A549 (cell line): Measurements from ENCODE around the gene NXPH3. TPM values are rescaled to one million over a fixed set of nuclear protein-coding genes. Genes with fewer than 3 reads are reported as not detected.
"Not testable (repeated sequence)": the region's sequence is repeated elsewhere in the genome, so short reads cannot be mapped to it uniquely, and the experiment has no call there.

Experiments used
- ATAC-seq, 2 experiments: fragments of 200-7000 bp in 1 of 2; fragments of >200 bp in 1 of 2; cut with Nextera tagmentation in 1 of 2; cut with Tn5 transposase in 1 of 2; 3 replicates each; pipeline versions ENCODE4 v1.8.0 to v1.9.1; 2018 to 2020; ENCODE audit warnings: mild to moderate bottlenecking in 1 of 2, moderate library complexity in 1 of 2
- CTCF ChIA-PET: fragments of 300-600 bp; sonication (Branson Sonifier 250); formaldehyde crosslinking; extraction: SDS; loops from one replicate; lab custom pipeline; 2021; ENCODE audit warnings: antibody characterized with exemption, inconsistent platforms; lab: Yijun Ruan, JAX
- POLR2A ChIA-PET: fragments of 350-600 bp; formaldehyde crosslinking; extraction: SDS; loops from one replicate; lab custom pipeline; 2021; ENCODE audit warnings: antibody characterized with exemption, inconsistent platforms; lab: Yijun Ruan, JAX
- DNase-seq, 2 experiments: peaks; one replicate each; pipeline versions ENCODE4 v3.0.0 to v3.0.0-alpha.2; 2011 to 2016; ENCODE audit warnings: low read depth in 1 of 2, low spot score in 1 of 2
- FAIRE-seq: peaks from 2 replicates; lab custom pipeline; 2011; peaks lifted over from hg19 to GRCh38; lab: Jason Lieb, UNC
- H3K27ac ChIP-seq, 2 experiments: fragments of >200 bp; sonication (Bioruptor Twin); formaldehyde crosslinking; 3 replicates each; pipeline ENCODE4 v1.5.1; 2016 to 2017
- H3K4me1 ChIP-seq: fragments of >200 bp; sonication (Bioruptor Twin); formaldehyde crosslinking; 3 replicates; pipeline ENCODE4 v1.6.1; 2016
- H3K4me2 ChIP-seq: fragments of >200 bp; sonication (Bioruptor Twin); formaldehyde crosslinking; 3 replicates; pipeline ENCODE4 v1.6.1; 2016
- H3K4me3 ChIP-seq: fragments of >200 bp; sonication (Bioruptor Twin); formaldehyde crosslinking; 3 replicates; pipeline ENCODE4 v1.5.1; 2016
- H3K9me3 ChIP-seq: fragments of >200 bp; sonication (Bioruptor Twin); formaldehyde crosslinking; 3 replicates; pipeline ENCODE4 v1.6.1; 2016
- BHLHE40 ChIP-seq: IDR thresholded peaks from 2 replicates; pipeline ENCODE4 v1.6.1; 2012; ENCODE audit warnings: low read depth, low read length, inconsistent platforms
- CEBPB ChIP-seq, 2 experiments: fragments of >200 bp in 1 of 2; sonication (Bioruptor Twin) in 1 of 2; formaldehyde crosslinking in 1 of 2; IDR thresholded peaks; 2 replicates each; pipeline ENCODE4 v1.6.1; 2012 to 2016
- CTCF ChIP-seq: fragments of >200 bp; sonication (Bioruptor Twin); formaldehyde crosslinking; IDR thresholded peaks from 3 replicates; pipeline ENCODE4 v1.5.1; 2016
- E2F6 ChIP-seq: IDR thresholded peaks from 2 replicates; pipeline ENCODE4 v1.6.1; 2012; ENCODE audit warnings: low read depth, borderline replicate concordance
- EHMT2 ChIP-seq: fragments of 200-600 bp; sonication (generic); IDR thresholded peaks from 2 replicates; pipeline ENCODE4 v1.6.1; 2016; ENCODE audit warnings: antibody characterized with exemption, low read depth, mild to moderate bottlenecking, moderate library complexity
- EP300 ChIP-seq, 2 experiments: fragments of >200 bp; sonication (Bioruptor Twin); formaldehyde crosslinking; IDR thresholded peaks; 2 replicates in 1 of 2; 3 replicates in 1 of 2; pipeline ENCODE4 v1.6.1; 2016 to 2017
- FOSB ChIP-seq: fragments of 250-450 bp; sonication (Bioruptor Pico); IDR thresholded peaks from 2 replicates; pipeline ENCODE4 v1.5.0; 2020; ENCODE audit warnings: mild to moderate bottlenecking, moderate library complexity
- GATA3 ChIP-seq: IDR thresholded peaks from 2 replicates; pipeline ENCODE4 v1.6.1; 2012; ENCODE audit warnings: borderline replicate concordance
- HOXA7 ChIP-seq: fragments of 250-450 bp; sonication (Bioruptor Pico); IDR thresholded peaks from 2 replicates; pipeline ENCODE4 v1.5.0; 2020; ENCODE audit warnings: mild to moderate bottlenecking, moderate library complexity
- HOXB5 ChIP-seq: fragments of 250-450 bp; sonication (Bioruptor Pico); IDR thresholded peaks from 2 replicates; pipeline ENCODE4 v1.5.0; 2020; ENCODE audit warnings: mild to moderate bottlenecking, moderate library complexity
- JUN ChIP-seq, 2 experiments: fragments of >200 bp; sonication (Bioruptor Twin); formaldehyde crosslinking; IDR thresholded peaks; 2 replicates in 1 of 2; 3 replicates in 1 of 2; pipeline ENCODE4 v1.6.1; 2016 to 2017
- MAX ChIP-seq: IDR thresholded peaks from 2 replicates; pipeline ENCODE4 v1.6.1; 2012
- NFE2L2 ChIP-seq: fragments of 150-350 bp; conservative IDR thresholded peaks from 2 replicates; pipeline ENCODE4 v1.6.1; 2014; ENCODE audit warnings: low read length
- RAD21 ChIP-seq, 2 experiments: fragments of >200 bp in 1 of 2; sonication (Bioruptor Twin) in 1 of 2; formaldehyde crosslinking in 1 of 2; IDR thresholded peaks in 1 of 2; conservative IDR thresholded peaks in 1 of 2; 2 replicates in 1 of 2; 3 replicates in 1 of 2; pipeline ENCODE4 v1.6.1; 2012 to 2018; ENCODE audit warnings: inconsistent platforms in 1 of 2
- REST ChIP-seq: fragments of 200-600 bp; sonication (generic); IDR thresholded peaks from 2 replicates; pipeline ENCODE4 v1.6.1; 2016; ENCODE audit warnings: antibody characterized with exemption, mild to moderate bottlenecking, moderate library complexity
- SMC3 ChIP-seq: fragments of >200 bp; sonication (Bioruptor Twin); formaldehyde crosslinking; IDR thresholded peaks from 3 replicates; pipeline ENCODE4 v1.6.1; 2018; ENCODE audit warnings: inconsistent platforms
- ZSCAN20 ChIP-seq: fragments of 250-450 bp; sonication (Bioruptor Pico); IDR thresholded peaks from 2 replicates; pipeline ENCODE4 v1.8.0; 2022; ENCODE audit warnings: mild to moderate bottlenecking, moderate library complexity
- WGBS: methylation state at CpG from one replicate; pipeline ENCODE4 v1.1.6; 2017; ENCODE audit errors: missing lambda C conversion rate; 5-methylcytosine and 5-hydroxymethylcytosine counted together
- polyA plus RNA-seq, 4 experiments: library from polyadenylated mRNA; depleted of rRNA in 3 of 4; stranded (reverse); fragments of >200 nt; fragmentation: RNase III in 1 of 4; extraction: RNeasy Plus Mini Kit Qiagen cat#74134 plus additional on column Dnase treatment in 1 of 4; gene quantifications; 2 replicates in 3 of 4; 3 replicates in 1 of 4; pipeline ENCODE4 v1.2.3, GENCODE V29; 2011 to 2017

The NXPH3 gene
- polyA plus RNA-seq, 2 of the 4 experiments (the other 2 are of a cell fraction), result 0.12 to 0.30 TPM

- no peaks in the 10 kb centered on the region for H3K9me3 ChIP-seq
- 2% methylated on average over 42 of the region's 42 CpGs for WGBS
- peak overlapping the region; percentile 79 for H3K4me2 ChIP-seq
- ChIA-PET POLR2A (interaction anchor here (0.6 to 1.0 kb wide), 3 partner anchors 109 to 140 kb away, joined by 3 to 10 read pairs (median 6); partner anchors contain the start of gene SLC35B1), CTCF (interaction anchor here (0.6 to 40.8 kb wide), 102 partner anchors 13 to 447 kb away, joined by 3 to 2008 read pairs (median 4); partner anchors contain the start of genes DLX3, NGFR, PHB1 and SLC35B1)
- no peak for TF ChIP-seq EHMT2
- TF ChIP-seq CTCF, result peak; percentile 97
- TF ChIP-seq JUN (IDR thresholded peaks at IDR 0.05), result peak in 1 of 2 experiments; percentile 46; a peak in 1 of 5 replicates
- TF ChIP-seq HOXB5 (CRISPR knock-in tag), result no peak
- TF ChIP-seq HOXA7 (CRISPR knock-in tag), result no peak
- TF ChIP-seq CEBPB (IDR thresholded peaks at IDR 0.05), result no peak
- TF ChIP-seq NFE2L2, result no peak
- TF ChIP-seq ZSCAN20 (CRISPR knock-in tag), result no peak
- no peak for TF ChIP-seq EP300 (IDR thresholded peaks at IDR 0.05)
- TF ChIP-seq E2F6, result no peak
- TF ChIP-seq RAD21 (conservative IDR thresholded peaks at IDR 0.05 in 1 of 2, IDR thresholded peaks at IDR 0.05 in 1 of 2), result peak; percentile 99
- peak; percentile 95 for TF ChIP-seq SMC3
- no peak for TF ChIP-seq REST
- TF ChIP-seq FOSB (CRISPR knock-in tag), result no peak
- no peak for TF ChIP-seq BHLHE40
- peak; percentile 69 for TF ChIP-seq MAX
- TF ChIP-seq GATA3, result no peak
- no peaks in the 10 kb centered on the region; the same call in 2 of the 3 replicates for H3K4me1 ChIP-seq
- peak; percentile 13 for FAIRE-seq
- peak; percentile 78 to 92 for DNase-seq
- H3K27ac ChIP-seq, result peak overlapping the region; percentile 61 to 82; a peak in 5 of 6 replicates
- ATAC-seq, result peak; percentile 63 to 84
- peak overlapping the region; percentile 48 for H3K4me3 ChIP-seq
Measured at GRCh38 chr17:49567871-49568694, 7.6 kb upstream of the NXPH3 start.

GRCh38 chr17:49568695-49569047, 7.0 kb upstream of the NXPH3 start:
- H3K9me3 ChIP-seq, DNase-seq, H3K4me1 ChIP-seq, FAIRE-seq, ATAC-seq, POLR2A ChIA-PET: not testable (repeated sequence)
- CTCF ChIA-PET, result interaction anchor here (0.7 to 40.8 kb wide), 21 partner anchors 12 to 429 kb away, joined by 3 to 2008 read pairs (median 9); partner anchors contain the start of genes DLX3, PHB1, SLC35B1 and TAC4
- Histone ChIP-seq H3K27ac (peak overlapping the region in 1 of 2 experiments; percentile 82; a peak in 1 of 6 replicates), H3K4me2 (peak overlapping the region; percentile 79; the same call in 2 of the 3 replicates), H3K4me3 (peak overlapping the region; percentile 48; the same call in 2 of the 3 replicates)
- 66% methylated on average over 7 of the region's 7 CpGs for WGBS
